HCT116 (cell line): ENCODE results near the gene ROR2. TPM values are rescaled to one million over a fixed set of nuclear protein-coding genes. Genes with fewer than 3 reads are reported as not detected.

ENCODE experiments used
- ATAC-seq: fragments of 200-7000 bp; cut with Tn5 transposase; 2 replicates; pipeline ENCODE4 v1.9.1; 2020; ENCODE audit warnings: mild to moderate bottlenecking, moderate library complexity
- BruUV-seq: library from RNA; stranded (reverse); fragments of 400-500 nt; replicated peaks from 2 replicates; lab custom pipeline; 2021; lab: Mats Ljungman, UMichigan
- CTCF ChIA-PET: fragments of 300-600 bp; sonication (Branson Sonifier 250); formaldehyde crosslinking; loops from one replicate; lab custom pipeline; 2021; ENCODE audit warnings: antibody characterized with exemption; lab: Charles Lee
- POLR2A ChIA-PET: fragments of 300-600, 350-600 bp; sonication (Branson Sonifier 250); formaldehyde crosslinking; loops from one replicate; lab custom pipeline; 2021; ENCODE audit warnings: antibody characterized with exemption; lab: Charles Lee
- RAD21 ChIA-PET, 2 experiments: fragments of 300-600 bp; sonication (Branson Sonifier 250); formaldehyde crosslinking; loops; one replicate each; lab custom pipeline; 2023; ENCODE audit warnings: low total read pairs in 2 of 2; ENCODE audit not compliant: uncharacterized antibody in 2 of 2, unreplicated experiment in 2 of 2, low non-redundant PET in 1 of 2; lab: Charles Lee
- DNase-seq: peaks from one replicate; pipeline ENCODE4 v3.0.0-alpha.2; 2010; ENCODE audit warnings: low read depth, low spot score
- H2AFZ ChIP-seq: fragments of 200-600 bp; shearing (Covaris generic), sonication (generic); 2 replicates; pipeline ENCODE4 v1.6.1; 2017; ENCODE audit warnings: low read depth, mixed run types, mixed read lengths, antibody characterized with exemption, low read length; ENCODE audit not compliant: poor library complexity, severe bottlenecking
- H3K27ac ChIP-seq: 2 replicates; pipeline ENCODE4 v1.5.1; 2012; ENCODE audit warnings: low read depth, low read length
- H3K27me3 ChIP-seq: fragments of 200-600 bp; sonication (generic); 2 replicates; pipeline ENCODE4 v1.6.1; 2016; ENCODE audit warnings: mixed run types, low read length, mixed read lengths; ENCODE audit not compliant: insufficient read depth
- H3K36me3 ChIP-seq, 2 experiments: fragments of 200-500 bp in 1 of 2; fragments of 200-600 bp in 1 of 2; sonication (Bioruptor generic) in 1 of 2; sonication (generic) in 1 of 2; 2 replicates each; pipeline versions ENCODE4 v1.5.1 to v1.6.1; 2014 to 2016; ENCODE audit warnings: low read length in 2 of 2, inconsistent platforms in 1 of 2, mixed read lengths in 1 of 2, mixed run types in 1 of 2; ENCODE audit not compliant: insufficient read depth in 2 of 2, control insufficient read depth in 1 of 2
- H3K4me1 ChIP-seq, 2 experiments: fragments of 200-600 bp in 1 of 2; sonication (generic) in 1 of 2; 2 replicates each; pipeline versions ENCODE4 v1.5.1 to v1.6.1; 2012 to 2017; ENCODE audit warnings: low read length in 2 of 2, inconsistent platforms in 1 of 2, mild to moderate bottlenecking in 1 of 2, mixed read lengths in 1 of 2, mixed run types in 1 of 2, moderate library complexity in 1 of 2; ENCODE audit not compliant: insufficient read depth in 2 of 2, control insufficient read depth in 1 of 2
- H3K4me2 ChIP-seq: fragments of 200-600 bp; sonication (generic); 2 replicates; pipeline ENCODE4 v1.6.1; 2017; ENCODE audit warnings: mixed run types, low read length, mixed read lengths
- H3K4me3 ChIP-seq, 2 experiments: fragments of 200-600 bp in 1 of 2; sonication (generic) in 1 of 2; replicated peaks in 1 of 2; 2 replicates each; pipeline ENCODE4 v1.5.1; 2011 to 2016; ENCODE audit warnings: low read length in 2 of 2, control low read depth in 1 of 2, low read depth in 1 of 2, mild to moderate bottlenecking in 1 of 2, mixed read lengths in 1 of 2, mixed run types in 1 of 2
- H3K79me2 ChIP-seq: fragments of 200-600 bp; sonication (generic); 2 replicates; pipeline ENCODE4 v1.6.1; 2017; ENCODE audit warnings: mild to moderate bottlenecking, mixed run types, low read length, moderate library complexity, mixed read lengths; ENCODE audit not compliant: insufficient read depth
- H3K9ac ChIP-seq: fragments of 200-600 bp; sonication (generic); 2 replicates; pipeline ENCODE4 v1.6.1; 2016; ENCODE audit warnings: low read length, mixed read lengths
- H3K9me2 ChIP-seq: fragments of 200-600 bp; sonication (generic), shearing (Covaris generic); 2 replicates; pipeline ENCODE4 v1.6.1; 2017; ENCODE audit warnings: mixed run types, mild to moderate bottlenecking, moderate library complexity; ENCODE audit not compliant: insufficient read depth
- H3K9me3 ChIP-seq, 2 experiments: fragments of 200-500 bp in 1 of 2; fragments of 200-600 bp in 1 of 2; sonication (Bioruptor generic) in 1 of 2; sonication (generic) in 1 of 2; 2 replicates each; pipeline ENCODE4 v1.6.1; 2014 to 2017; ENCODE audit warnings: low read length in 2 of 2, mixed read lengths in 2 of 2, inconsistent platforms in 1 of 2, low read depth in 1 of 2, mild to moderate bottlenecking in 1 of 2, mixed run types in 1 of 2, moderate library complexity in 1 of 2; ENCODE audit not compliant: control insufficient read depth in 1 of 2, insufficient read depth in 1 of 2
- H4K20me1 ChIP-seq: fragments of 200-600 bp; sonication (generic), shearing (Covaris generic); 2 replicates; pipeline ENCODE4 v1.6.1; 2017; ENCODE audit warnings: mixed run types, mild to moderate bottlenecking, moderate library complexity; ENCODE audit not compliant: insufficient read depth
- RAD21 ChIP-seq: IDR thresholded peaks from 2 replicates; pipeline ENCODE4 v1.6.1; 2012; ENCODE audit warnings: low read depth, mild to moderate bottlenecking
- YY1 ChIP-seq: IDR thresholded peaks from 2 replicates; pipeline ENCODE4 v1.6.1; 2011; ENCODE audit warnings: low read length, low read depth, moderate library complexity, mild to moderate bottlenecking; ENCODE audit not compliant: insufficient replicate concordance; ENCODE audit errors: extremely low read depth
- intact Hi-C: fragments of 100-400 bp; cut with micrococcal nuclease; formaldehyde crosslinking; loops from 2 replicates; pipeline ENCODE4 v1.10.0; 2022
- total RNA-seq: library from RNA; stranded (reverse); gene quantifications from one replicate; pipeline ENCODE4 v1.2.1, GENCODE V29; 2021; ENCODE audit not compliant: unreplicated experiment
- TF ChIP-seq, protein P1 (sequence below), 3 experiments: fragments of 200-600 bp in 1 of 3; sonication (generic) in 1 of 3; IDR thresholded peaks in 2 of 3; conservative IDR thresholded peaks in 1 of 3; 2 replicates each; pipeline ENCODE4 v1.5.1; 2012 to 2017; ENCODE audit warnings: low read depth in 2 of 3, low read length in 2 of 3, antibody characterized with exemption in 1 of 3, borderline replicate concordance in 1 of 3, control low read depth in 1 of 3, mild to moderate bottlenecking in 1 of 3, mixed read lengths in 1 of 3, mixed run types in 1 of 3, moderate library complexity in 1 of 3; ENCODE audit not compliant: insufficient read depth in 1 of 3
- TF ChIP-seq, protein P2 (sequence below): IDR thresholded peaks from 2 replicates; pipeline ENCODE4 v1.6.1; 2012

The ROR2 gene
- total RNA-seq, 1 experiment from 2014 or later = 15.7 TPM

DNA sequence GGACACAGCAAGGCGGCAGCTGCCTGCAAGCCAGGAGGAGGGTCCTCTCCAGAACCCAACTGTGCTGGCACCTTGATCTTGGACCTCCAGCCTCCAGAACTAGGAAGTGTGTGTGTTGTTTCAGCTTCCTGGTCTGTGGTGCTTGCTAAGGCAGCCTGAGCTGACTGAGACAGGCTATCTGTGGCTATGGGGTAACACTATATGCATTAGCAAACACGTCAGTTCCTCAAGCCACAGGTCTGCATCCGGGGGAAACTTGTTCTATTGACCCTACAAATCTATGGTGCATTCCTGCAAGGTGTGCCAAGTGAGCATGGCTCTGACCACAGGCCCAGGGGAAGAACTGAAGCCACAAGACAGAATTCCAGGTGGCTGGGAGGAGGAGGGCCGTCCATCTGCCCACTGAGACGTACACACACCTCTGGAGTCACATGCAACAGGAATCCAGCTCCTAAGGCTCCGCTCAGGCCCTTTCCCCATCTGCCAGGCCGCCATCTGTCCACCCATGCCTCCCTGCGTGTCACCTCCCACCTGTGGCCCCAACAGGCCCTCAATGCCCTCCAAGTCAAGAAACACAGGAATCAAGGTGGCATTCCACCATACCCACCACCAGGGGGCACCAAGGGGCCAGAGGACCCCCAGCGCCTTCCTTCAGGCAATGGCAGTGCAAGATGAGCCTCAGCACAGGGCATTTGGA, 174.9 kb downstream of the ROR2 start:
- no peaks in the 10 kb centered on the region for H4K20me1 ChIP-seq
- H3K9ac ChIP-seq = no peak overlapping the region
- H3K9me3 ChIP-seq = no peaks in the 10 kb centered on the region
- intact Hi-C loops = loop anchor here (1.0 to 10.0 kb wide), 4 partner anchors 107 to 320 kb away; partner anchors contain the start of gene ROR2
- H3K79me2 ChIP-seq = no peaks in the 10 kb centered on the region
- peak; percentile 14 for TF ChIP-seq YY1
- TF ChIP-seq, protein P1, sequence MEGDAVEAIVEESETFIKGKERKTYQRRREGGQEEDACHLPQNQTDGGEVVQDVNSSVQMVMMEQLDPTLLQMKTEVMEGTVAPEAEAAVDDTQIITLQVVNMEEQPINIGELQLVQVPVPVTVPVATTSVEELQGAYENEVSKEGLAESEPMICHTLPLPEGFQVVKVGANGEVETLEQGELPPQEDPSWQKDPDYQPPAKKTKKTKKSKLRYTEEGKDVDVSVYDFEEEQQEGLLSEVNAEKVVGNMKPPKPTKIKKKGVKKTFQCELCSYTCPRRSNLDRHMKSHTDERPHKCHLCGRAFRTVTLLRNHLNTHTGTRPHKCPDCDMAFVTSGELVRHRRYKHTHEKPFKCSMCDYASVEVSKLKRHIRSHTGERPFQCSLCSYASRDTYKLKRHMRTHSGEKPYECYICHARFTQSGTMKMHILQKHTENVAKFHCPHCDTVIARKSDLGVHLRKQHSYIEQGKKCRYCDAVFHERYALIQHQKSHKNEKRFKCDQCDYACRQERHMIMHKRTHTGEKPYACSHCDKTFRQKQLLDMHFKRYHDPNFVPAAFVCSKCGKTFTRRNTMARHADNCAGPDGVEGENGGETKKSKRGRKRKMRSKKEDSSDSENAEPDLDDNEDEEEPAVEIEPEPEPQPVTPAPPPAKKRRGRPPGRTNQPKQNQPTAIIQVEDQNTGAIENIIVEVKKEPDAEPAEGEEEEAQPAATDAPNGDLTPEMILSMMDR (IDR thresholded peaks at IDR 0.05 in 2 of 3, conservative IDR thresholded peaks at IDR 0.05 in 1 of 3; ENCODE audit: borderline replicate concordance in 1 of 3, insufficient read depth in 1 of 3, low read depth in 2 of 3, low read length in 2 of 3) = peak; percentile 81 to 86 (median 83)
- TF ChIP-seq, protein P2, sequence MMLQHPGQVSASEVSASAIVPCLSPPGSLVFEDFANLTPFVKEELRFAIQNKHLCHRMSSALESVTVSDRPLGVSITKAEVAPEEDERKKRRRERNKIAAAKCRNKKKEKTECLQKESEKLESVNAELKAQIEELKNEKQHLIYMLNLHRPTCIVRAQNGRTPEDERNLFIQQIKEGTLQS = no peak
- peak; percentile 90 for TF ChIP-seq RAD21
- H3K4me1 ChIP-seq = no peaks in the 10 kb centered on the region
- no peak overlapping the region for H2AFZ ChIP-seq
- no peak overlapping the region for H3K27ac ChIP-seq
- RAD21 ChIA-PET = interaction anchor here in 1 of 2 experiments (0.9 kb wide), 1 partner anchor 204 kb away, joined by 3 read pairs; no protein-coding TSS in a partner anchor
- H3K27me3 ChIP-seq = no peaks in the 10 kb centered on the region
- no peaks in the 10 kb centered on the region for H3K36me3 ChIP-seq
- no TSS peak for BruUV-seq
- no peak overlapping the region for H3K4me2 ChIP-seq
- peak; percentile 31 for DNase-seq
- POLR2A ChIA-PET = no interaction called here
- peak; percentile 94 for ATAC-seq
- CTCF ChIA-PET = interaction anchor here (1.0 to 2.6 kb wide), 3 partner anchors 173 to 180 kb away, joined by 3 to 9 read pairs (median 4); partner anchors contain the start of gene ROR2
- H3K9me2 ChIP-seq = no peaks in the 10 kb centered on the region
- H3K4me3 ChIP-seq = no peak overlapping the region

DNA sequence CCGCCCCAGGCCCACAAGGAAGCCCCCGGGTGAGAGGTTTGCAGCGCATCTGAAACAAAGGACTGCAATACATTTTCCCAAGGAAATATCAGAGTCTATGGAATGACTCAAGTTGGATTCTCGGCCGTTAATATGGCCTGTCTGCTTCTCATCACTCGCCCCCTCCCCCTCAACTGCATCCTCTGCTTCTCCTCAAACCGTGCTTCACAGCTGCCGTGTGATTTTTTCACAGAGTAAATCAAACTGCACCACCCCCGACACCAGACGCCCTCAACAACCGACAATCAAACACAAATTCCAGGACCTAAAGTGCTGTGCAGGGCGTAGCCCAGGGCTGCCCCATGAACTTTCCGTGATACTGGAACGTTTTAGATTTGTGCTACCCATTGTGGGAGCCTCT, 176.9 kb downstream of the ROR2 start:
- H4K20me1 ChIP-seq = no peaks in the 10 kb centered on the region
- CTCF ChIA-PET = interaction anchor here (0.8 kb wide), 1 partner anchor 177 kb away, joined by 3 read pairs; no protein-coding TSS in a partner anchor
- no peaks in the 10 kb centered on the region for H3K27me3 ChIP-seq

More for the DNA sequence above, 176.9 kb downstream of the ROR2 start:
- Histone ChIP-seq H3K9me2 (no peaks in the 10 kb centered on the region), H3K36me3 (no peaks in the 10 kb centered on the region), H3K4me1 (no peaks in the 10 kb centered on the region), H3K9me3 (no peaks in the 10 kb centered on the region), H3K79me2 (no peaks in the 10 kb centered on the region), H3K9ac (no peak overlapping the region), H3K27ac (no peak overlapping the region), H2AFZ (no peak overlapping the region), H3K4me3 (no peak overlapping the region), H3K4me2 (no peak overlapping the region)
- RAD21 ChIA-PET = no interaction called here
- no peak for TF ChIP-seq YY1
- intact Hi-C loops = loop anchor here (10.0 kb wide), 1 partner anchor 322 kb away; no protein-coding TSS in a partner anchor
- ATAC-seq (no peak), DNase-seq (no peak)
- POLR2A ChIA-PET = no interaction called here
- TSS peak; percentile 32 for BruUV-seq
